ENCODE measurements around the gene TRPC3.
"Not testable (repeated sequence)": the region's sequence is repeated elsewhere in the genome, so short reads cannot be mapped to it uniquely, and the experiment has no call there.

TRPC3 gene

DNA sequence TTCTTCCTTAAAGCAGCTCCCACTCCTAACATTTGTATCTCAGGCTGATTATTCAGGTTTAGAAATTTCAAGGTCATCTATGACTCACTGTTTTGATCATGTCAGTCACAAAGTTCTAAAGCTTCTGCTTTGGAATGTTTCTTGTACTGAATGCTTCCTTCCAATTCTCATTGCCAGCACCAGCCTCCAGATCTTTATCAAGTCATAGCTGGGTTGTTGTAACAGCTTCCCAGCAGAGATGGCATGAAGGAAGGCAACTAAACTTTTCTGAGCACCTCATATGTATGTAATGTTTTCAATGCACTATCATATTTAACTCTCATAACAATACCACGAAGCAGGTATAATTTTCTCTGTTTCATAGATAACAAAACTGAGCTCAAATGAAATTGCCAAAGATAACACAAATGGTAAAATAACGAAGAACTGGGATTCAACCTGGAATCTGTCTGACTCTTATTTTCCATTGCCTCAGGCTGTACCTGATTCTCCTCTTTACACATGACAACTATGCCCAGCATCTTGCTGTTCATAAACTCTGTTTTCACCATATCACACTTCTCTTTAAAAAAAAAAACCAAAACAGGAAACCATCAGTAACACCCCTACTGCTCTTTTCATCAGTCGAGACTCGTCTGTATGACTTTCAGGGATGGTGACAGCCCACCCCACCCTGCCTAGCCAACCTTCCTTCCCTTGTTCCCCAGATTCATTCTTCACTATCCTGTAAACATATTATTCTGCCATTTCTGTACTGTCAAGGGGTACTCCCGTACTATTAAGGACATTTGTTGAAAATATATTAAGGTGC, 13.4 kb downstream of the TRPC3 start:
- DNase-seq (ENCODE audit: low read depth), result no peak
- H3K4me3 ChIP-seq (ENCODE audit: control insufficient read depth, low read depth, low read length), result no peak overlapping the region
- TF ChIP-seq, protein P1, sequence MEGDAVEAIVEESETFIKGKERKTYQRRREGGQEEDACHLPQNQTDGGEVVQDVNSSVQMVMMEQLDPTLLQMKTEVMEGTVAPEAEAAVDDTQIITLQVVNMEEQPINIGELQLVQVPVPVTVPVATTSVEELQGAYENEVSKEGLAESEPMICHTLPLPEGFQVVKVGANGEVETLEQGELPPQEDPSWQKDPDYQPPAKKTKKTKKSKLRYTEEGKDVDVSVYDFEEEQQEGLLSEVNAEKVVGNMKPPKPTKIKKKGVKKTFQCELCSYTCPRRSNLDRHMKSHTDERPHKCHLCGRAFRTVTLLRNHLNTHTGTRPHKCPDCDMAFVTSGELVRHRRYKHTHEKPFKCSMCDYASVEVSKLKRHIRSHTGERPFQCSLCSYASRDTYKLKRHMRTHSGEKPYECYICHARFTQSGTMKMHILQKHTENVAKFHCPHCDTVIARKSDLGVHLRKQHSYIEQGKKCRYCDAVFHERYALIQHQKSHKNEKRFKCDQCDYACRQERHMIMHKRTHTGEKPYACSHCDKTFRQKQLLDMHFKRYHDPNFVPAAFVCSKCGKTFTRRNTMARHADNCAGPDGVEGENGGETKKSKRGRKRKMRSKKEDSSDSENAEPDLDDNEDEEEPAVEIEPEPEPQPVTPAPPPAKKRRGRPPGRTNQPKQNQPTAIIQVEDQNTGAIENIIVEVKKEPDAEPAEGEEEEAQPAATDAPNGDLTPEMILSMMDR (conservative IDR thresholded peaks at IDR 0.05; ENCODE audit: control insufficient read depth, insufficient read depth, low read depth, low read length), result no peak

DNA sequence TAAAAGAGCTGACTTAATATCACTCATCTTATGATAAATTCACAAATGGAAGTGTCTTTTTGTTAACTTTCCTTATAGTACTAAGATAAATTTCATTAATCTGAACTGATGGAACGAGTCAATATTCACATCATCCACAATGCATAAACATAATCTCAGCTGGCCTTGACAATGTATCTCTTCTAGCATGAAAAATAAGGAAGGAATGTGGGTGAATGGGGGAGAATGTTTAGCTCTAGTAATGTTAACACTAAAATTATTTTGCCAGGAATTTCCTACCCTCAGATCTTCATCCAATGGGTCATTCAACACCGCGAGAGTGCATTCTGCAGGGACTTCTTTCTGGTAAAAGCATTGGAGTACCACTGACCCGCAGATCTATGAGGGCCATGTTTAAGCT, 15.8 kb downstream of the TRPC3 start:
- TF ChIP-seq, protein P1 (conservative IDR thresholded peaks at IDR 0.05; ENCODE audit: control insufficient read depth, insufficient read depth, low read depth, low read length), result no peak
- no peak for DNase-seq (ENCODE audit: low read depth)
- no peak overlapping the region for H3K4me3 ChIP-seq (ENCODE audit: control insufficient read depth, low read depth, low read length)

DNA sequence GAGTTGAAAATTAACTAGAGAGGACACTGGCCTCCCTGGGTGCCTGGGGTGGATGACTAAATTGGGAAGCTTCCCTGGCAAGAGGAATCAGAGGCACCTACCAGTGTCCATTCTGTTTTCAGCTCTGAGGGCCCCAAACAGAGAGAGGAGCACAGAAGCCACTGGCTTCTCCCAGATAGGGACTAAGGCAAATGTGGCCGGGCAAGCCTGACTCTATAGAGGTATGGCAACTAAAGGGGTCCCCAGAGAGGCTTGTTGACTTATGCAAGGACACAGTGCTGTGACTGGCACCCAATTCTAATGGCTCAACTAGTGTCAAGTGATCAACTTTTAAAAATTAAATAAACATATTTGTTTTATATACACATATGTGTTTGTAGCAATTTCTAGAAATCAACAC, 17.2 kb downstream of the TRPC3 start:
- DNase-seq (ENCODE audit: low read depth), result no peak
- no peak overlapping the region for H3K4me3 ChIP-seq (ENCODE audit: control insufficient read depth, low read depth, low read length)
- TF ChIP-seq, protein P1 (conservative IDR thresholded peaks at IDR 0.05; ENCODE audit: control insufficient read depth, insufficient read depth, low read depth, low read length), result no peak

DNA sequence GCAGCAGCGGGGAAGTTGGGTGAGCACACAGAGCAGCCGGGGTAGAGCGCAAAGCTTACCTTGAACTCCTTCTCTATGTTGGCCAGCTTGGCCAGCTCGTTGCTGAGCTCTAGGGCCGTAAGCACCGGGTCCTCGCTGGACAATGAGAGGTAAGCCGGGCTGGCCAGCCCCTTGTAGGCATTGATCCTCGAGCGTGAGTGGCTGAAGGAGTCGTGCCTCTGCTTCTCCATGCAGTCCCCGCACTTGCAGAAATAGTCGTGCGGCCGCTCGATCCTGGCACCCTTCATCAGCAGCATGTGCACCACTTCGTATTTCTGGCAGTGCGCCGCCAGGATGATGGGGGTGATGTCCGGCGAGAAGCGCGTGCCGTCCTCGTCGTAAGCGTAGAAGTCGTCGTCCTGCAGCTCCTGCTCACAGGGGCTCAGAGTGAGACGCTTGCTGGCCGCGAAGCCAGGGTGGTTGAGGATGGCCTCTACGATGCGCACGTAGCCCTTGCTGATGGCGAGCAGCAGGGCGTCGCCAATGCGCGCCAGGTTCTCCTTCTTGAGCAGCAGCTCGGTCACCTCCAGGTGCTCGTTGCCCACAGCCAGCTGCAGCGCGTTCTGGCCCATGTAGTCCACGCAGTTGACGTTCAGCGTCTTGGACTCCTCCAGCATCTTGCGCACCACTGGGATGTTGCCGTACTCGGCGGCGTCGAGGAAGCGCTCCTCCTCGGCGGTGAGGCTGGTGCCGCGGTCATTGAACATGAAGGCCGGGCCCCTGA, 19.5 kb downstream of the TRPC3 start:
- DNase-seq (ENCODE audit: low read depth), result no peak
- H3K4me3 ChIP-seq (ENCODE audit: control insufficient read depth, low read depth, low read length), result no peak overlapping the region
- TF ChIP-seq, protein P1 (conservative IDR thresholded peaks at IDR 0.05; ENCODE audit: control insufficient read depth, insufficient read depth, low read depth, low read length), result no peak

DNA sequence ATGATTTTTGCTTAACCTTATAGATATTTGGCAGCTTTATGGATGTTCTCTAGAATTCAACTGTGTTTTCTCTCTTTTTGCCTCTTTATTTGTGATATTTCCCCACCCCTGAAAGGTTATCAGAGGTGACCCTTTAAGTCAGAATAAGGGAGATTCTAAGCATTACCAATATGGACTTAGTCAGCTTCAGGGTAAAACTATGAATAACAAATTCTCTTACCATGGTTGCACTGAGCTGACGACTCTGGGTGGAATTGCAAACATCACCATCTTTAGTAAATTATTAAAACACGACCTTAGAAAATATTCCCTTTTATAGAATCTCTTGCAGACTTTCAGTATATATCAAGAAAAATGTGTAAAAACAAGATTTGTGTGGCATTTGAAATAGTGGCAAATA, 21.6 kb downstream of the TRPC3 start:
- TF ChIP-seq, protein P1 (conservative IDR thresholded peaks at IDR 0.05; ENCODE audit: control insufficient read depth, insufficient read depth, low read depth, low read length), result no peak
- H3K4me3 ChIP-seq (ENCODE audit: control insufficient read depth, low read depth, low read length), result no peak overlapping the region
- no peak for DNase-seq (ENCODE audit: low read depth)

DNA sequence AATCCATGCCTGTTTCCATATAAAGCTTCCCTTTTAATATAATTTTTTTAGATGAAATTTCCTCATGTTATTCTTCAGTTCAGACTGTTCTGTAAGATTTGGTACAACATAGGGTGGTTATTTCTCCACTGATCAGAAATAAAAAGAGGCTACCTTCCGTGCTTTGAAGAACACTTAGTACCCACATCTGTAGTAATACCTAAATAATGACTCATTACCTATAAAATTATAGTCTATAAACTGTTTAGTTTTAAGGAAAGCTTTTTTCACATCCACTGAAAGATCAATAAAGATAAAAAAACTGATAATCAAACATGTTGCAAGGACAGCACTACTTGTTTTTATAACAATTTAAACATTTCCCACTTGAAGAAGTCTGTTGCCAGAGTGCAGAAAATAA, 23.9 kb downstream of the TRPC3 start:
- TF ChIP-seq, protein P1 (conservative IDR thresholded peaks at IDR 0.05; ENCODE audit: control insufficient read depth, insufficient read depth, low read depth, low read length), result no peak
- no peak overlapping the region for H3K4me3 ChIP-seq (ENCODE audit: control insufficient read depth, low read depth, low read length)
- DNase-seq (ENCODE audit: low read depth), result no peak

DNA sequence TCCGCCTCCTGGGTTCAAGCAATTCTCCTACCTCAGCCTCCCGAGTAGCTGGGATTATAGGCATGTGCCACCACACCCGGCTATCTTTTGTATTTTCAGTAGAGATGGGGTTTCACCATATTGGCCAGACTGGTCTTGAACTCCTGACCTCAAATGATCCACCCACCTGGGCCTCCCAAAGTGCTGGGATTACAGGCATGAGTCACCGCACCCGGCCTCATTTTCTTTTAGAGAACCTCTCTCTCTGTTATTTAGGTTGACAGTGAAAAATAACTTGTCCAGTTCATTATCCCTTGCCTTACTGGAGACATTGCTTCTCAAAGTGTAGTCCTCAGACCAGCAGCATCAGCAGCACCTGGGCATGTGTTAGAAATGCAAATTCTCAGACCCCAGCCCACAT, 25.4 kb downstream of the TRPC3 start:
- not testable (repeated sequence) for DNase-seq (ENCODE audit: low read depth)

More for the DNA sequence above, 25.4 kb downstream of the TRPC3 start:
- not testable (repeated sequence) for H3K4me3 ChIP-seq (ENCODE audit: control insufficient read depth, low read depth, low read length)
